ENCODE data around the gene ZNF175. TPM values are rescaled to one million over a fixed set of nuclear protein-coding genes. Genes with fewer than 3 reads are reported as not detected.

Gene ZNF175
- total and polyA plus RNA-seq, 10 of the 15 experiments (the other 5 are each of a cell fraction or from before 2014, with no cell fraction given): 1.5 to 12.0 (median 4.1) TPM

DNA sequence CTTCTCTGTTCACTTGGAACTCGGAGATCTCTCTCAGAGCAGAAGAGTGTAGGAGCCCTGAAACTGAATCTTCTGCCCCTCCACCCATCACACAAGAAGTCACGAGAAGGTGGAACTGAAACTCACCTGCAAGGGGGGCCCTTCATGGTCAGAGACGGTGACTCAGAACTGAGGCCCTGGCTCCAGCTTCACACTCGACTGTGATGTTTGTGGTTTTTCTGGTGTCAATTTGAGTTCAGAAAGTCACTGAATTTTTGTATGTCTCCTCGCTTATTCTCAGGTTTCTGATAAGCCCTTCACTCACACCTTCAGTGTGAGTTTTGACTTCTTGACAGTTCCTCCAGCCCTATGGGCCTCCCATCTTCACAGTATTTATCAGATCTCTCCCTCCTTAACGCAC is 36.0 kb downstream of the ZNF175 start (continued):
- TF ChIP-seq MYC (IDR thresholded peaks at IDR 0.05; ENCODE audit: insufficient read depth, insufficient read length, insufficient replicate concordance, low read length, severe bottlenecking) (no peak), YY1 (IDR thresholded peaks at IDR 0.05; ENCODE audit: low read depth, low read length) (peak; percentile 34; the same call in 1 of the 2 replicates), PAX8 (IDR thresholded peaks at IDR 0.05) (no peak), YBX1 (IDR thresholded peaks at IDR 0.05) (no peak), CHD4 (IDR thresholded peaks at IDR 0.05) (no peak), E2F8 (IDR thresholded peaks at IDR 0.05; ENCODE audit: low read depth, partially characterized antibody) (peak; percentile 41), PKNOX1 (IDR thresholded peaks at IDR 0.05) (peak; percentile 86), ZBED1 (IDR thresholded peaks at IDR 0.05; ENCODE audit: borderline replicate concordance) (peak; percentile 94), TCF7 (IDR thresholded peaks at IDR 0.05; ENCODE audit: borderline replicate concordance) (0 out of 2 replicates have a peak, but pooled peaks have one; percentile 61), EP300 (IDR thresholded peaks at IDR 0.05; ENCODE audit: borderline replicate concordance in 1 of 2, control insufficient read depth in 1 of 2, low read depth in 2 of 2, low read length in 2 of 2) (peak; percentile 96), EZH2 (IDR thresholded peaks at IDR 0.05; ENCODE audit: borderline replicate concordance, control insufficient read depth, low read depth, low read length) (no peak), HDGF (IDR thresholded peaks at IDR 0.05) (no peak), FOS (IDR thresholded peaks at IDR 0.05; ENCODE audit: borderline replicate concordance, extremely low read depth, insufficient read length) (no peak), NFYA (IDR thresholded peaks at IDR 0.05; ENCODE audit: borderline replicate concordance, low read depth, low read length) (no peak), IKZF1 (conservative IDR thresholded peaks at IDR 0.05) (peak; percentile 92), RCOR1 (conservative IDR thresholded peaks at IDR 0.05; ENCODE audit: low read depth, low read length) (no peak), E2F4 (IDR thresholded peaks at IDR 0.05; ENCODE audit: low read depth, low read length) (no peak), SMARCA5 (IDR thresholded peaks at IDR 0.05) (no peak)
- TF ChIP-seq, protein P1, sequence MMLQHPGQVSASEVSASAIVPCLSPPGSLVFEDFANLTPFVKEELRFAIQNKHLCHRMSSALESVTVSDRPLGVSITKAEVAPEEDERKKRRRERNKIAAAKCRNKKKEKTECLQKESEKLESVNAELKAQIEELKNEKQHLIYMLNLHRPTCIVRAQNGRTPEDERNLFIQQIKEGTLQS (IDR thresholded peaks at IDR 0.05; ENCODE audit: borderline replicate concordance, extremely low read depth, low read depth, low read length): no peak
- TF ChIP-seq, protein P2, sequence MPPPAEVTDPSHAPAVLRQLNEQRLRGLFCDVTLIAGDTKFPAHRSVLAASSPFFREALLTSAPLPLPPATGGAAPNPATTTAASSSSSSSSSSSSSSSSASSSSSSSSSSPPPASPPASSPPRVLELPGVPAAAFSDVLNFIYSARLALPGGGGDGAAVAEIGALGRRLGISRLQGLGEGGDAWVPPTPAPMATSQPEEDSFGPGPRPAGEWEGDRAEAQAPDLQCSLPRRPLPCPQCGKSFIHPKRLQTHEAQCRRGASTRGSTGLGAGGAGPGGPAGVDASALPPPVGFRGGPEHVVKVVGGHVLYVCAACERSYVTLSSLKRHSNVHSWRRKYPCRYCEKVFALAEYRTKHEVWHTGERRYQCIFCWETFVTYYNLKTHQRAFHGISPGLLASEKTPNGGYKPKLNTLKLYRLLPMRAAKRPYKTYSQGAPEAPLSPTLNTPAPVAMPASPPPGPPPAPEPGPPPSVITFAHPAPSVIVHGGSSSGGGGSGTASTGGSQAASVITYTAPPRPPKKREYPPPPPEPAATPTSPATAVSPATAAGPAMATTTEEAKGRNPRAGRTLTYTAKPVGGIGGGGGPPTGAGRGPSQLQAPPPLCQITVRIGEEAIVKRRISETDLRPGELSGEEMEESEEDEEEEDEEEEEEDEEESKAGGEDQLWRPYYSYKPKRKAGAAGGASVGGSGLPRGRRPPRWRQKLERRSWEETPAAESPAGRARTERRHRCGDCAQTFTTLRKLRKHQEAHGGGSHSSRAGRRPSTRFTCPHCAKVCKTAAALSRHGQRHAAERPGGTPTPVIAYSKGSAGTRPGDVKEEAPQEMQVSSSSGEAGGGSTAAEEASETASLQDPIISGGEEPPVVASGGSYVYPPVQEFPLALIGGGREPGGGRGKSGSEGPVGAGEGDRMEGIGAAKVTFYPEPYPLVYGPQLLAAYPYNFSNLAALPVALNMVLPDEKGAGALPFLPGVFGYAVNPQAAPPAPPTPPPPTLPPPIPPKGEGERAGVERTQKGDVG (CRISPR knock-in tag; IDR thresholded peaks at IDR 0.05): no peak
